CD14-positive monocyte (primary cell): ENCODE measurements around the gene GAREM1. TPM values are rescaled to one million over a fixed set of nuclear protein-coding genes. Genes with fewer than 3 reads are reported as not detected.

Source experiments
- DNase-seq, 3 donors: peaks; one replicate each; pipeline ENCODE4 v3.0.0-alpha.2; 2011 to 2022
- H2AFZ ChIP-seq: 2 replicates; pipeline ENCODE4 v1.6.0; 2012; ENCODE audit warnings: mild to moderate bottlenecking, low read depth, low read length, inconsistent platforms; ENCODE audit not compliant: insufficient read depth, poor library complexity, severe bottlenecking
- H3K27ac ChIP-seq, 2 donors: 1 replicate in 1 of 2; 2 replicates in 1 of 2; pipeline ENCODE4 v1.5.1; 2012 to 2013; ENCODE audit warnings: low read length in 2 of 2, control low read depth in 1 of 2, inconsistent platforms in 1 of 2, low read depth in 1 of 2, mild to moderate bottlenecking in 1 of 2
- H3K27me3 ChIP-seq, 2 donors: one replicate each; pipeline versions ENCODE4 v1.6.0 to v1.6.1; 2011 to 2013; ENCODE audit warnings: low read length in 2 of 2; ENCODE audit not compliant: control insufficient read depth in 2 of 2, insufficient read depth in 2 of 2
- H3K36me3 ChIP-seq, 2 donors: replicated peaks in 1 of 2; 1 replicate in 1 of 2; 2 replicates in 1 of 2; pipeline versions ENCODE4 v1.5.1 to v1.6.1; 2012 to 2013; ENCODE audit warnings: low read length in 2 of 2, control low read depth in 1 of 2, inconsistent platforms in 1 of 2, mild to moderate bottlenecking in 1 of 2; ENCODE audit not compliant: insufficient read depth in 2 of 2, control insufficient read depth in 1 of 2
- H3K4me1 ChIP-seq, 2 donors: 1 replicate in 1 of 2; 2 replicates in 1 of 2; pipeline versions ENCODE4 v1.5.1 to v1.6.1; 2012 to 2013; ENCODE audit warnings: low read length in 2 of 2, control low read depth in 1 of 2, inconsistent platforms in 1 of 2, mild to moderate bottlenecking in 1 of 2, moderate library complexity in 1 of 2; ENCODE audit not compliant: insufficient read depth in 2 of 2, control insufficient read depth in 1 of 2
- H3K4me2 ChIP-seq: replicated peaks from 2 replicates; pipeline ENCODE3; 2012; ENCODE audit warnings: low read length, moderate library complexity, mild to moderate bottlenecking; ENCODE audit not compliant: poor library complexity, severe bottlenecking; ENCODE audit errors: extremely low read depth
- H3K4me3 ChIP-seq, 3 experiments: fragments of 200-600 bp in 1 of 3; sonication (generic) in 1 of 3; replicated peaks in 1 of 3; 1 replicate in 2 of 3; 2 replicates in 1 of 3; pipeline ENCODE4 v1.5.1; 2011 to 2013; ENCODE audit warnings: low read length in 3 of 3, mild to moderate bottlenecking in 3 of 3, control low read depth in 2 of 3, low read depth in 2 of 3, inconsistent platforms in 1 of 3, moderate library complexity in 1 of 3
- H3K79me2 ChIP-seq: 2 replicates; pipeline ENCODE4 v1.6.0; 2012; ENCODE audit warnings: mild to moderate bottlenecking, control low read depth, inconsistent platforms, low read length, moderate library complexity; ENCODE audit not compliant: insufficient read depth
- H3K9ac ChIP-seq: 2 replicates; pipeline ENCODE4 v1.6.0; 2017; ENCODE audit warnings: low read length, mild to moderate bottlenecking; ENCODE audit not compliant: insufficient read depth, poor library complexity, severe bottlenecking
- H3K9me3 ChIP-seq, 2 donors: replicated peaks in 1 of 2; 1 replicate in 1 of 2; 2 replicates in 1 of 2; pipeline versions ENCODE4 v1.5.1 to v1.6.1; 2012 to 2013; ENCODE audit warnings: low read length in 2 of 2, control low read depth in 1 of 2; ENCODE audit not compliant: control insufficient read depth in 1 of 2, insufficient read depth in 1 of 2
- H4K20me1 ChIP-seq: 2 replicates; pipeline ENCODE4 v1.6.0; 2012; ENCODE audit warnings: mild to moderate bottlenecking, low read length, control low read depth, moderate library complexity; ENCODE audit not compliant: insufficient read depth
- H3K27ac Mint-ChIP-seq, 7 donors: one replicate each; pipeline ENCODE4 v1.8.0; 2020; ENCODE audit warnings: mild to moderate bottlenecking in 7 of 7, mixed read lengths in 7 of 7, moderate library complexity in 6 of 7, inconsistent platforms in 2 of 7
- H3K27me3 Mint-ChIP-seq, 3 donors: one replicate each; pipeline ENCODE4 v1.8.0; 2021 to 2022; ENCODE audit warnings: low read depth in 3 of 3, mild to moderate bottlenecking in 3 of 3, mixed read lengths in 3 of 3, moderate library complexity in 3 of 3, inconsistent platforms in 1 of 3
- H3K36me3 Mint-ChIP-seq, 2 donors: one replicate each; pipeline ENCODE4 v1.8.0; 2020; ENCODE audit warnings: mixed read lengths in 2 of 2, inconsistent platforms in 1 of 2, mild to moderate bottlenecking in 1 of 2
- H3K4me1 Mint-ChIP-seq: one replicate; pipeline ENCODE4 v1.8.0; 2020; ENCODE audit warnings: mild to moderate bottlenecking, mixed read lengths
- H3K4me3 Mint-ChIP-seq, 2 donors: one replicate each; pipeline ENCODE4 v1.8.0; 2020; ENCODE audit warnings: mild to moderate bottlenecking in 2 of 2, mixed read lengths in 2 of 2, moderate library complexity in 1 of 2
- H3K9me3 Mint-ChIP-seq, 7 donors: one replicate each; pipeline ENCODE4 v1.8.0; 2020 to 2022; ENCODE audit warnings: mixed read lengths in 7 of 7, mild to moderate bottlenecking in 6 of 7, moderate library complexity in 6 of 7, inconsistent platforms in 2 of 7
- WGBS: methylation state at CpG from one replicate; pipeline ENCODE4 v1.1.5; 2013; ENCODE audit warnings: missing lambda C conversion rate; ENCODE audit not compliant: insufficient coverage; 5-methylcytosine and 5-hydroxymethylcytosine counted together
- intact Hi-C, 2 donors: fragments of 100-400 bp; cut with micrococcal nuclease; formaldehyde crosslinking; loops; one replicate each; pipeline versions ENCODE4 v1.15.0 to v1.15.1; 2023
- polyA plus RNA-seq, 3 donors: library from polyadenylated mRNA; depleted of rRNA in 1 of 3; unstranded in 2 of 3; stranded (reverse) in 1 of 3; fragments of 300-500 nt in 2 of 3; fragments of >200 nt in 1 of 3; fragmentation: Illumina TruSeq in 2 of 3; gene quantifications; 1 replicate in 2 of 3; 2 replicates in 1 of 3; pipeline ENCODE4 v1.2.3, GENCODE V29; 2012 to 2021
- TF ChIP-seq, protein P1 (sequence below): fragments of 200-600 bp; IDR thresholded peaks from one replicate; pipeline ENCODE4 v1.8.0; 2022; ENCODE audit warnings: antibody characterized with exemption, mild to moderate bottlenecking

GAREM1 gene
- polyA plus RNA-seq, 3 donors: 0.24 TPM; not detected in 2

DNA sequence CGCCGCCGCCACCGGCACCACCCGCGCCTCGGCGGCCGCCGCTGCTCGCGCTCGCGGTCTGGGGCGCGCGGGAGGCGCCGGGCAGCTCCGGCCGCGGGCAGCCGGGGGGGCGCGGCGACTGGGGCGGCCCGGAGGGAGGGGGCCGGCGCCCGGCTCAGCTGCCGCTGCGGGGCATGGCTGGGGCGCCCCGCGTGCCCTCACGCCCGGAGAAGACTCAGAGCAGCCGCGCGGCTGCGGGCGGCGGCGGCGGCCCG is 295 bp downstream of the GAREM1 start:
- Histone ChIP-seq H2AFZ (peak overlapping the region; percentile 69), H3K4me1 (peaks cover 22 to 25% of the 10 kb centered on the region in 2 donors), H3K36me3 (no peaks in the 10 kb centered on the region), H3K4me2 (peak overlapping the region; percentile 78), H3K4me3 (peak overlapping the region in 1 of 3 experiments; percentile 70), H3K27me3 (peaks cover 59 to 73% of the 10 kb centered on the region in 2 donors), H3K27ac (no peak overlapping the region), H3K79me2 (no peaks in the 10 kb centered on the region), H3K9ac (no peak overlapping the region), H4K20me1 (no peaks in the 10 kb centered on the region), H3K9me3 (peaks cover 4 to 19% of the 10 kb centered on the region in 2 donors)
- no peak for DNase-seq
- TF ChIP-seq, protein P1, sequence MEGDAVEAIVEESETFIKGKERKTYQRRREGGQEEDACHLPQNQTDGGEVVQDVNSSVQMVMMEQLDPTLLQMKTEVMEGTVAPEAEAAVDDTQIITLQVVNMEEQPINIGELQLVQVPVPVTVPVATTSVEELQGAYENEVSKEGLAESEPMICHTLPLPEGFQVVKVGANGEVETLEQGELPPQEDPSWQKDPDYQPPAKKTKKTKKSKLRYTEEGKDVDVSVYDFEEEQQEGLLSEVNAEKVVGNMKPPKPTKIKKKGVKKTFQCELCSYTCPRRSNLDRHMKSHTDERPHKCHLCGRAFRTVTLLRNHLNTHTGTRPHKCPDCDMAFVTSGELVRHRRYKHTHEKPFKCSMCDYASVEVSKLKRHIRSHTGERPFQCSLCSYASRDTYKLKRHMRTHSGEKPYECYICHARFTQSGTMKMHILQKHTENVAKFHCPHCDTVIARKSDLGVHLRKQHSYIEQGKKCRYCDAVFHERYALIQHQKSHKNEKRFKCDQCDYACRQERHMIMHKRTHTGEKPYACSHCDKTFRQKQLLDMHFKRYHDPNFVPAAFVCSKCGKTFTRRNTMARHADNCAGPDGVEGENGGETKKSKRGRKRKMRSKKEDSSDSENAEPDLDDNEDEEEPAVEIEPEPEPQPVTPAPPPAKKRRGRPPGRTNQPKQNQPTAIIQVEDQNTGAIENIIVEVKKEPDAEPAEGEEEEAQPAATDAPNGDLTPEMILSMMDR: no peak
- Mint-ChIP-seq H3K27me3 (peaks cover 54 to 80% (median 56%) of the 10 kb centered on the region in 3 donors), H3K9me3 (peaks cover 0 to 15% (median 7%) of the 10 kb centered on the region in 7 donors), H3K36me3 (peaks cover 0 to 10% of the 10 kb centered on the region in 2 donors), H3K27ac (no peak overlapping the region), H3K4me1 (peaks cover 29% of the 10 kb centered on the region), H3K4me3 (peak overlapping the region in 1 of 2 donors; percentile 74)
- intact Hi-C loops: no loop called here
- 0% methylated on average over 47 of the region's 47 CpGs for WGBS

DNA sequence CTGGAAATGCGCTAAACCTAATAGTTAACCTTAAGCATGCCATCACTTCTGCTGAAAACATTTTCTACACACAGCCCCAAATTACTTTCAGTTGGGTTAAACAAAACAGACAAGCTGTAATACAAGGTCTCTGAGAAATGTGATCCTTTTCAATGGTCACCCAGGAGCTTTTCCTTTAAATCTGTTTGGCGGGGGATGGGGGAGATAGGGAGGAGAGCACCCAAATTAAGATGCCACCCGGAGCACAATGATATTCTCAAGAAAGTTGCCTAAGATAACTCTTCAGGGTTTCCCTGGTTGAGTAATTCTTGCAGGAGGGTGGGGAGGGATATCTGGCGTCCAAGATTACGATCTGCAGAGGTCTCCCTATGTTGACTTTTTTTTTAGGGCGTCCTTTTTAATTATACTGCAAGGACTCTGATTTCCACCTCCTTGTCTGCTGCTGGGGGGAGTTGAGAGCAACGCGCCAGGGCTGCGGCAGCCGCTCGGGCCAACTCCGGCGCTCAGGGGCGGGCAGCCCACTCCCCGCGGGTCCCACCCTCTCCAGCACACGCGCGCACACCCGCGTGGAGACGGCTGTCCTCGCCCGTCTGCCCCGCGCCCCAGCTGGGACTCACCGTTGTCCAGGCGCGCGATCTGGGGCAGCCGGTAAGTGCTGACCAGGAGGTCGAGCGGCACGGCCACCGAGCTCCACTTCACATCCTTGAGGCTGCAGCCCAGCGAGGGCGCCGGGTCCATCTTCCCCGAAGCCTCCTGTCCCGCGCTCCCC is 807 bp downstream of the GAREM1 start:
- Mint-ChIP-seq H3K4me3 (peak overlapping the region; percentile 74 to 85), H3K9me3 (peaks cover 0 to 16% (median 7%) of the 10 kb centered on the region in 7 donors), H3K36me3 (peaks cover 0 to 10% of the 10 kb centered on the region in 2 donors), H3K4me1 (peaks cover 29% of the 10 kb centered on the region), H3K27ac (peak overlapping the region in 1 of 7 donors; percentile 58), H3K27me3 (peaks cover 56 to 76% (median 56%) of the 10 kb centered on the region in 3 donors)
- no peak overlapping the region for H3K27ac ChIP-seq
- H2AFZ ChIP-seq: peak overlapping the region; percentile 69
- peaks cover 59 to 73% of the 10 kb centered on the region in 2 donors for H3K27me3 ChIP-seq
- H3K9ac ChIP-seq: no peak overlapping the region
- TF ChIP-seq, protein P1: no peak
- 2% methylated on average over 36 of the region's 41 CpGs for WGBS
- peak in 1 of 3 donors; percentile 4 for DNase-seq
- intact Hi-C loops: no loop called here
- peak overlapping the region; percentile 11 to 70 (median 21) for H3K4me3 ChIP-seq
- H3K4me1 ChIP-seq: peaks cover 22 to 25% of the 10 kb centered on the region in 2 donors
- peak overlapping the region; percentile 78 for H3K4me2 ChIP-seq
- H4K20me1 ChIP-seq: no peaks in the 10 kb centered on the region
- no peaks in the 10 kb centered on the region for H3K36me3 ChIP-seq
- peaks cover 4 to 19% of the 10 kb centered on the region in 2 donors for H3K9me3 ChIP-seq
- H3K79me2 ChIP-seq: no peaks in the 10 kb centered on the region
